Mucosa of descending colon (tissue), 3 donors: ENCODE results near the gene TMEM190. TPM values are rescaled to one million over a fixed set of nuclear protein-coding genes. Genes with fewer than 3 reads are reported as not detected.
A peak's percentile ranks its signal among the peaks of the same experiment; 100 is the strongest.

Experiments
- ATAC-seq: fragments of 200-7000 bp; cut with Tn5 transposase; one replicate; pipeline ENCODE4 v1.9.1; 2020; ENCODE audit warnings: mild to moderate bottlenecking, moderate library complexity
- DNase-seq, 3 donors: peaks; one replicate each; pipeline ENCODE4 v3.0.0-alpha.2; 2020
- H3K36me3 ChIP-seq: fragments of 200-600 bp; one replicate; pipeline ENCODE4 v1.8.0; 2021; ENCODE audit warnings: low read depth, mild to moderate bottlenecking
- H3K4me1 ChIP-seq: fragments of 200-600 bp; one replicate; pipeline ENCODE4 v1.8.0; 2021; ENCODE audit warnings: low read depth, mild to moderate bottlenecking
- H3K4me3 ChIP-seq: fragments of 200-600 bp; one replicate; pipeline ENCODE4 v1.8.0; 2021; ENCODE audit warnings: mild to moderate bottlenecking
- H3K9me3 ChIP-seq: fragments of 200-600 bp; one replicate; pipeline ENCODE4 v1.8.0; 2021; ENCODE audit warnings: mild to moderate bottlenecking
- intact Hi-C, 2 donors: fragments of 100-400 bp; cut with DNase I in 1 of 2; cut with micrococcal nuclease in 1 of 2; formaldehyde crosslinking; loops; one replicate each; pipeline versions ENCODE4 v1.11.0 to v1.11.1; 2022; cut with DNase I, micrococcal nuclease
- total RNA-seq, 3 donors: library from RNA; stranded (reverse); fragmentation: NEBNext Ultra II Directional in 2 of 3; extraction: Animal tissue kit (Norgen Biotek cat#: 25700) in 2 of 3; gene quantifications; one replicate each; pipeline versions ENCODE4 v1.2.1 to v1.2.4, GENCODE V29; 2021 to 2023
- TF ChIP-seq, protein P1 (sequence below): fragments of 200-600 bp; IDR thresholded peaks from one replicate; pipeline ENCODE4 v1.8.0; 2022; ENCODE audit warnings: antibody characterized with exemption, mild to moderate bottlenecking
- donor health status: DM: no; HTN: no; CAD: no; lungs with moderate emphysema.
- donor health status: DM: no; HTN: no; CAD: no.
- donor health status: DM: no; HTN: yes; CAD: no.

The TMEM190 gene
- total RNA-seq, 3 donors from 2014 or later: not detected

DNA sequence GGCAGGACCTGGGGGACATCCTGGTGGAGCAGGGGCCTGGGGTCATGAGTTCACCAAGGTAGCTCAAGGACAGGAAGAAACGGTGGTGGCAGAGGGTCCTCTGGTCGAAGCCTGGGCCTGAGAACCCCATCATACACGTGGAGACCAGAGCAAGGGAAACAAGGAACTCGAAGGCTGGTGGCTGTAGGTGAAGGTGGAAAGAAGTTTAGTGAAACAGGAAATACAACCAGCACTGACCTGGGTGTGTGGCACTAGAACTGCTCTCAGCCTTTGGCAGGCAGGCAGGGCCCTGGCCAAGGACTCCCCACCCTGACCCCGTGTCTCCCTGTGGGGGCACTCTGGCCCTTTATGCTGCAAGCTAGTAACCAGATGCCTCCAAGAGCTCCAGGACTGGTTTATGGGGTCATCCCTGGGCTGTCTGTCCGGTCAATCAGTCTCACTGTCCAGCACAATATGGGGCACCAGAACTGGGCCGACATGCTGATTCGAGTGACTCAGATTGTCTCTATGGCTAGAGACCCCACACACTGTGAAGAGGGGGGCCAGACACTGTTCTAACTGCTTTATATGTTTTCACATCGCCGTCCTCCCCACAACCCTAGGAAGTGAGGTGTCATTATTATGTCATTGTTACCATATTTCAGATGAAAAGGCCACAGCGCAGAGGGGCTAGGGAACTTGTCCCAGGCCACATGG is 25.9 kb upstream of the TMEM190 start:
- TF ChIP-seq, protein P1, sequence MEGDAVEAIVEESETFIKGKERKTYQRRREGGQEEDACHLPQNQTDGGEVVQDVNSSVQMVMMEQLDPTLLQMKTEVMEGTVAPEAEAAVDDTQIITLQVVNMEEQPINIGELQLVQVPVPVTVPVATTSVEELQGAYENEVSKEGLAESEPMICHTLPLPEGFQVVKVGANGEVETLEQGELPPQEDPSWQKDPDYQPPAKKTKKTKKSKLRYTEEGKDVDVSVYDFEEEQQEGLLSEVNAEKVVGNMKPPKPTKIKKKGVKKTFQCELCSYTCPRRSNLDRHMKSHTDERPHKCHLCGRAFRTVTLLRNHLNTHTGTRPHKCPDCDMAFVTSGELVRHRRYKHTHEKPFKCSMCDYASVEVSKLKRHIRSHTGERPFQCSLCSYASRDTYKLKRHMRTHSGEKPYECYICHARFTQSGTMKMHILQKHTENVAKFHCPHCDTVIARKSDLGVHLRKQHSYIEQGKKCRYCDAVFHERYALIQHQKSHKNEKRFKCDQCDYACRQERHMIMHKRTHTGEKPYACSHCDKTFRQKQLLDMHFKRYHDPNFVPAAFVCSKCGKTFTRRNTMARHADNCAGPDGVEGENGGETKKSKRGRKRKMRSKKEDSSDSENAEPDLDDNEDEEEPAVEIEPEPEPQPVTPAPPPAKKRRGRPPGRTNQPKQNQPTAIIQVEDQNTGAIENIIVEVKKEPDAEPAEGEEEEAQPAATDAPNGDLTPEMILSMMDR: no peak
- intact Hi-C loops: no loop called here
- no peaks in the 10 kb centered on the region for H3K9me3 ChIP-seq
- ATAC-seq (peak; percentile 29), DNase-seq (peak in 1 of 3 donors; percentile 55)
- peaks cover 21% of the 10 kb centered on the region for H3K4me1 ChIP-seq
- no peak overlapping the region for H3K4me3 ChIP-seq
- H3K36me3 ChIP-seq: no peaks in the 10 kb centered on the region

DNA sequence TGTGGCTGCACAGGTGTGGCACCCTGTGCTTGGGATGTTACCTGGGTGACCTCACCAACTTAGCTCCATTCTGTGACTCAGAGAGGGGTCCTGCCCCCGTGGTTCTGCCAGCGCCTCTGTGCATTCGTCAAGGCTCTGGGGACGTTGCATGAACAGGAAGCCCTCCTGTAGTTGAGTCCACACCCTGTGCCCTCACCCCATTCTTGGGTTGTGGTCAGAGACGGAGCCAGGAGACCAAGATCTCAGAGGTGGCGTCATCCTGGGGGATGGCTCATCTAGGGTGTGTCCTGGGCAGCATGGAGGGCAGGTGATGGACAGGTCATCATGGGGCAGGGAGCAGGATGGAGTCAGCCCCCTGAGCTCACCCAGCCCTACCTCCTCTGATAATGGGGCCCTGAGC is 24.6 kb upstream of the TMEM190 start:
- TF ChIP-seq, protein P1: no peak
- DNase-seq (no peak), ATAC-seq (no peak)
- no peaks in the 10 kb centered on the region for H3K9me3 ChIP-seq
- intact Hi-C loops: no loop called here
- H3K36me3 ChIP-seq: no peaks in the 10 kb centered on the region
- H3K4me1 ChIP-seq: peaks cover 17% of the 10 kb centered on the region
- no peak overlapping the region for H3K4me3 ChIP-seq

DNA sequence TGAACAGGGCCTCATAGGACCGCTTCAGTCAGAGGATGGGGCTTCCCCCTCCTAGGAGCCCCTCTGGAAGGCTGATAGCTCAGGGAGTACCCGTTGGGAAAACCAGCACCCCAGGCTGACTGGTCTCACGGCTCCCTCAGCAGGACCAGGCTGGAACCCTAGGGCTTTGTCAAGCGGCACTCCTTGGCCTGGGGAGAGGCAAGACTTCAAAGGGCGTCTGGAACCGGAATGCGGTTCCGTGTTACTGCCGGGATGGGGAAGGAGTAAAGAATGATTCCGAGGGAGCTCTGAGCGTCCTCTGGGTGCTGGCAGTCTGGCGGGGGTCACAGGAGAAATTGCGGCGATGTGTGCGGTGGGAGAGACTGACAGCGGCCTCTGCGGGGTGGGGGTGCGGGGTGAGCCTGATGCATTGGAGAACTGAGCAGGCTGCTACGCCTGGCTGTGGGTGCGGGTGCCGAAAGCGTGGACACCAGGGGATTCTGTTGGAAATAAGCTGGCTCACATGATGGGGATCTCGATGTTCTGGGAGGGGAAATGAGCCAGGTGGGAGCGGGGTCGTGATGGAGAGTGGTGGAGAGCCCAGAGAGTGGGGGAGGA is 24.0 kb upstream of the TMEM190 start:
- H3K4me1 ChIP-seq: peaks cover 17% of the 10 kb centered on the region
- H3K4me3 ChIP-seq: no peak overlapping the region
- no peak for DNase-seq
- H3K36me3 ChIP-seq: no peaks in the 10 kb centered on the region
- intact Hi-C loops: no loop called here
- no peak for ATAC-seq
- H3K9me3 ChIP-seq: no peaks in the 10 kb centered on the region
- TF ChIP-seq, protein P1: no peak

DNA sequence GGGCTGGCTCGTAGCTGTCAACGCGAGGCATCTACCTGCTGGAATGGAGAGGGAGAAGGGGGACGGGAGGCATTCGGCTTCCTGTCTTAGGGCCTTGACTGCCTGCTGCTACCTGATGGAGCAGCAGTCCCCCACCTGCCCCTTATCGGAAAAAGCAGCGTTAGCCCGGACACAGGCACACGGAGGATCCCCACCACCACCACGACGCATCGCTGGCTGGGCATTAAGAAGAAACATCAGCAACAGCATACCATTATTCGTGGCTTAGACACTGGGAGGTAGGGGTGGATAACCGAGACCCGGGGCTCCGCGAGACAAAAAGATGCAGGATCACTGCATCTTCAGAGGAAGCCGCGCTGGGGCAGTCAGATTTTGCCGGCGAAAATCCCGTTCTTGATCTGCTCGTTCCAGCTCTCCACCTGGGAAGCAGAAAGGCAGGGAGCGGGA is 23.2 kb upstream of the TMEM190 start:
- intact Hi-C loops: no loop called here
- H3K4me3 ChIP-seq: no peak overlapping the region
- no peaks in the 10 kb centered on the region for H3K36me3 ChIP-seq
- DNase-seq (no peak), ATAC-seq (no peak)
- TF ChIP-seq, protein P1: no peak
- peaks cover 17% of the 10 kb centered on the region for H3K4me1 ChIP-seq
- H3K9me3 ChIP-seq: no peaks in the 10 kb centered on the region

DNA sequence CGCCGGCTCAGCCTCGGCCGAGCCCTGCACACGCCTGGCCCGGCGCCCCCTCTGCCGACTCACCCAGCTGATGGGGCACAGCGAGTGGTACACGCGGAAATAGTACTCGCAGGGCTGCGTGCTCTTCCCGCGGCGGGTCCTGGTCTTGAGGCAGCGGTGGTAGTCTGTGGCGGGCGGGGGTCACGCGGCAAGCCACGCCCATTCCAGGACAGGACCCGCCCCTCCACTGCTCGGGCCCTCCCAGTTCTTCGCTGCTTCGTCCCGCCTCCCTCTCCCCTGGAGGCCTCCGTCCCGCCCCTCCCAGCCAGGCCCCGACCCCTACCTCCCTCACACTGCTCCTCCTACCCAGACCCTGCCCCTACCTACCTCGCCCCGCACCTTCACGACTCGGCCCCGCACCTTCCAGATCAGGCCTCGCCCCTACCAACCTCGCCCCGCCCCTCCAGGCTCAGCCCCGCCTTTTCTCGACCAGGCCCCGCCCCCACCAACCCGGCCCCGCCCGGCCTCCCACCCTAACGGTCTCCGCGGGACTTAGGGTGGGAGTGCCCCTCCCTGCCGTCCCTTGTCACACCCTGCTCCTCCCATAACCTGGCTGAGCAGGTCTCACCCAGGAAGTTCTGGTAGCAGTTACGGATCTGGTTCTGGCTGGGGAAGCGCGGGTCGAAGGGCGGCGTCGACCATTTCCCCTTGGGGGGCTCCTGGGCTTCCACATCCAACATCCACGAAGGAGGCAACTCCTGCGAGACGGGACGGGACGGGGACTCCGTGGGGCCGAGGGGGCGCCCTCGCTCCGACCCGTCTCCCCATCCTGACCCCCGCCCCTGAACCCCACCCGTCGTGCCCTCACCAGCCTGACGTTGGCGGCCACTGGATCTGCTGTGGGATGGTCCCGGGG is 22.6 kb upstream of the TMEM190 start:
- H3K9me3 ChIP-seq: no peaks in the 10 kb centered on the region
- no peak overlapping the region for H3K4me3 ChIP-seq
- peaks cover 17% of the 10 kb centered on the region for H3K4me1 ChIP-seq
- ATAC-seq: peak; percentile 88
- DNase-seq: peak; percentile 78 to 87 (median 85)
- intact Hi-C loops: no loop called here
- H3K36me3 ChIP-seq: no peaks in the 10 kb centered on the region
- TF ChIP-seq, protein P1: no peak
